ENCODE data around the gene PITX3. TPM values are rescaled to one million over a fixed set of nuclear protein-coding genes. Genes with fewer than 3 reads are reported as not detected.

PITX3 gene
- total RNA-seq, 1 donor from 2014 or later = not detected

- no peaks in the 10 kb centered on the region for H3K9me3 Mint-ChIP-seq (ENCODE audit: low read depth)
- no peak for DNase-seq (ENCODE audit: low spot score, unreplicated experiment)
- TF ChIP-seq CTCF (IDR thresholded peaks at IDR 0.05; ENCODE audit: unreplicated experiment) = no peak
- H3K27ac Mint-ChIP-seq = no peak overlapping the region
- H3K4me1 Mint-ChIP-seq (ENCODE audit: low read depth) = peaks cover 27% of the 10 kb centered on the region
- peaks cover 11% of the 10 kb centered on the region for H3K27me3 Mint-ChIP-seq
- H3K36me3 Mint-ChIP-seq (ENCODE audit: insufficient read depth) = peaks cover 1% of the 10 kb centered on the region
- no peak overlapping the region for H3K4me3 Mint-ChIP-seq (ENCODE audit: low read depth)
Observed at GRCh38 chr10:102247734-102248133, 6.4 kb upstream of the PITX3 start.

GRCh38 chr10:102246261-102246660 lies 4.9 kb upstream of the PITX3 start:
- H3K27ac Mint-ChIP-seq = peak overlapping the region; percentile 99
- TF ChIP-seq CTCF (IDR thresholded peaks at IDR 0.05; ENCODE audit: unreplicated experiment) = no peak
- H3K36me3 Mint-ChIP-seq (ENCODE audit: insufficient read depth) = peaks cover 1% of the 10 kb centered on the region
- peaks cover 24% of the 10 kb centered on the region for H3K27me3 Mint-ChIP-seq
- H3K4me1 Mint-ChIP-seq (ENCODE audit: low read depth) = peaks cover 30% of the 10 kb centered on the region
- no peak for DNase-seq (ENCODE audit: low spot score, unreplicated experiment)
- peak overlapping the region; percentile 99 for H3K4me3 Mint-ChIP-seq (ENCODE audit: low read depth)
- no peaks in the 10 kb centered on the region for H3K9me3 Mint-ChIP-seq (ENCODE audit: low read depth)

GRCh38 chr10:102245932-102246251 lies 4.6 kb upstream of the PITX3 start:
- peaks cover 32% of the 10 kb centered on the region for H3K4me1 Mint-ChIP-seq (ENCODE audit: low read depth)
- DNase-seq (ENCODE audit: low spot score, unreplicated experiment) = no peak
- peaks cover 1% of the 10 kb centered on the region for H3K36me3 Mint-ChIP-seq (ENCODE audit: insufficient read depth)
- no peak for TF ChIP-seq CTCF (IDR thresholded peaks at IDR 0.05; ENCODE audit: unreplicated experiment)
- H3K27me3 Mint-ChIP-seq = peaks cover 27% of the 10 kb centered on the region
- peak overlapping the region; percentile 99 for H3K4me3 Mint-ChIP-seq (ENCODE audit: low read depth)
- peak overlapping the region; percentile 99 for H3K27ac Mint-ChIP-seq
- no peaks in the 10 kb centered on the region for H3K9me3 Mint-ChIP-seq (ENCODE audit: low read depth)

GRCh38 chr10:102245082-102245931 lies 4.0 kb upstream of the PITX3 start, which contains the start of gene GBF1:
GBF1 (plus strand) TSS chr10:102245532; CDS start chr10:102258939, 13,407 bp downstream.
- Mint-ChIP-seq H3K36me3 (ENCODE audit: insufficient read depth) (peaks cover 1% of the 10 kb centered on the region), H3K4me1 (ENCODE audit: low read depth) (peaks cover 35% of the 10 kb centered on the region), H3K27me3 (peaks cover 33% of the 10 kb centered on the region), H3K4me3 (ENCODE audit: low read depth) (peak within 1 kb of the TSS; percentile 99), H3K27ac (peak within 1 kb of the TSS; percentile 99), H3K9me3 (ENCODE audit: low read depth) (no peaks in the 10 kb centered on the region)
- peak; percentile 72 for DNase-seq (ENCODE audit: low spot score, unreplicated experiment)
- no peak for TF ChIP-seq CTCF (IDR thresholded peaks at IDR 0.05; ENCODE audit: unreplicated experiment)

- Mint-ChIP-seq H3K9me3 (ENCODE audit: low read depth) (no peaks in the 10 kb centered on the region), H3K4me1 (ENCODE audit: low read depth) (peaks cover 35% of the 10 kb centered on the region), H3K27me3 (peaks cover 53% of the 10 kb centered on the region), H3K36me3 (ENCODE audit: insufficient read depth) (peaks cover 1% of the 10 kb centered on the region), H3K27ac (no peak overlapping the region), H3K4me3 (ENCODE audit: low read depth) (no peak overlapping the region)
- TF ChIP-seq CTCF (IDR thresholded peaks at IDR 0.05; ENCODE audit: unreplicated experiment) = no peak
- no peak for DNase-seq (ENCODE audit: low spot score, unreplicated experiment)
Observed at GRCh38 chr10:102243309-102243708, 2.0 kb upstream of the PITX3 start.
